Smooth muscle cell of the brain vasculature (primary cell): ENCODE data around the gene RETN.

Experiments
- DNase-seq: peaks from one replicate; pipeline ENCODE4 v3.0.0-alpha.2; 2012; ENCODE audit warnings: low read depth, low spot score

Gene RETN

DNA sequence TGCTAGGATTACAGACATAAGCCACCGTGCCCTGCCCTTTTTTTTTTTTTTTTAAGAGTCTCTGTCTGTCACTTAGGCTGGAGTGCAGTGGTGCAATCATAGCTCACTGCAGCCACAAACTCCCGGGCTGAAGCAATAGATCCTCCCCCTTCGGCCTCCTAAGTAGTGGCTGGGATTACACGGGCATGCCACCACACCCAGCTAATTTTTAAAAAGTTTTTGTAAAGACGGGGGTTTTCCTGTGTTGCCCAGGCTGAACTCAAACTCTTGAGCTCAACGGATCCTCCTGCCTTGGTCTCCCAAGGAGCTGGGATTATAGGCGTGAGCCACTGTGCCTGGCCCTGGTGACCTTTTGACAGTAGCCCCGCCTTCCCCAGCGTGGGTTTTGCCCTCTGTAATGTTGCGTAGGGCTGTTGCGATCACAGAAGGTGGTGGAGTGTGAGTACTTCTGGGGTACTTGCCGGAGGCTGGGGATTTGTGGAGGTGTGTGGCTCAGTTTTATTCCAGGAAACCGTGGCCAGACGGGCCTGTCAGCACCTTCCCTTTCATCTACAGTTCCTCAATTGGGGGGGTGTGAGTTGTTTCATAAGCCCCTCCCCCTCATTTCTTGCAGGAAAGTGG is 11.6 kb upstream of the RETN start:
- no peak for DNase-seq

DNA sequence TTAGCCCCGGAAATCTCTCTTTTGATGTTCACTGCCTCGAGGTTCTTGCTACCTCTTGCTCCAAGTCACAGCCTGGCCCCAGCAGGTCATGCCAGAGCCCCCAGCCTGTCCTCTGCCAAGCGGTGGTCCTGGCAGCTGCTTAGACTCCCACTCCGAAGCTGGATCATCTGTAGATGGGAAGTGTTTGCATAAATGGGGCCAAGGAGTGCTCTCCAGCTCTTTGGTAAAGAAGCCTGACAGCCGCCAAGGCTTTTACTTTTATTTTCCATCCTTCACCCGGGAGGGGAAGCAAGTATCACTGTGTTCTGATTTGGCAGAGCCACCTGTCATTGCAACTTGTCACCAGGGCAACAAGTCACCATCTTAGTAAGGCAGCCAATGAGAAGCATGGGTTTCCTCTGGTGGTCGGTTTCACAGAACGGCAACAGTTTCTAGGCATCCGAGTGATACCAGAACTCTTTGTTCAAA is 10.6 kb upstream of the RETN start:
- DNase-seq, result no peak

DNA sequence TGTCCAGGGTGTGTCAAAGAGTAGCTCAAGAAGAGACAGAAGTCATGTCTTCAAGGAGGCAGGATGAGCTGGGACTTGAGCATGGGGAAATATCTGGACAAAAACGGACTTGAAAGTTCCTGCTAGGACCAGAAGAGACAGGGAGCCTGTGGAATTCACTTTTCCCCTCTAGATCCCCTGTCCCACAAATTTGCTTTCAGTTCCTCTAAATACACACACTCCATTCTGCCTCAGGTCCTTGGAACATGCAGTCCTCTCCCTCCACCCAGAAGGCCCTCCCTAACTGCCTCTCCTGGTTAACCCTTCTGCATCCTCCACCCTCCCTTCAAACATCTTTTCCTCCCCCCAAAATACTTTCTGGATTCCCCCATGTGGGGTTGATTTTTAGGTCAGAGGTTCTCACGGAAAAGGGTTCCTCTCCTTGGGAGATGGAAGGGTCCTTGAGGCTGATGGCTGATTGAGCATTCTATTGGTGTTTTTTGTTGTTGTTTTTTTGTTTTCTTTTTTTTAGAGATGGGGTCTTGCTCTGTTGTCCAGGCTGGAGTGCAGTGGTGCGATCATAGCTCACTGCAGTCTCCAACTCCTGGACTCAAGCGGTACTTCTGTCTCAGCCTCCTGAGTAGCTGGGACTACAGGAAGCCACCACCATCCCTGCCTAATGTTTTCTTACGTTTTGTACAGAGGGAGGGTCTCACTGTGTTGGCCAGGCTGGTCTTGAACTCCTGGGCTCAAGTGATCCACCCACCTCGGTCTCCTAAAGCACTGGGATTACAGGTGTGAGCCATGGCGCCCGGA is 6.9 kb upstream of the RETN start:
- no peak for DNase-seq

DNA sequence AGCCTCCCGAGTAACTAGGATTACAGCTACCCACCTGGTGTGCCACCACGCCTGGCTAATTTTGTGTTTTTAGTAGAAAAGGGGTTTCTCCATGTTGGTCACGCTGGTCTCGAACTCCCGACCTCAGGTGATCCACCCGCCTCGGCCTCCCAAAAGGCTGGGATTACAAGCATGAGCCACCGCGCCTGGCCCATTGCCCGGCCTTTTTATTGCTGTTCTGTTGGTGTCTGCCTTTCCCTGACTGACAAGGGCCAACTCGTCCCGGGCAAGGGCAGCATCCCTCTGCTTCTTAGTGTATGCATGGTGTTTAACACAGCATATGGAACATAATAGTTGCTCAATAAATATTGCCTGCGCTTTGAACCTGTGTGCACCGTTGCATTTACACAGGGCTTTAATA is 6.2 kb upstream of the RETN start:
- DNase-seq, result no peak

GRCh38 chr19:7663706-7664105 is 5.1 kb upstream of the RETN start:
- no peak for DNase-seq

DNA sequence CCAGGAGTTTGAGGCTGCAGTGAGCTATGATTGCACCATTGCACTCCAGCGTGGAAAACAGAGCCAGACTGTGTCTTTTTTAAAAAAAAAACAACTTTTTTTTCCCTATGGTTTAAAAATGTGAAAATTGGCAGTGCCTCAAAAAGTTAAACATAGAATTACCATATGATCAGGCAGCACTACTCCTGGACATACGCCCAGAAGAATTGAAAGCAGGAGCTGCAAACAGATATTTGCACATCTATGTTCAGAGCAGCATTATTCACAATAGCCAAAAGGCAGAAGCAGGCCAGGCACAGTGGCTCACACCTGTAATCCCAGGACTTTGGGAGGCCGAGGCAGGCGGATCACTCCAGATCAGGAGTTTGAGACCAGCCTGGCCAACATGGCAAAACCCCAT is 3.8 kb upstream of the RETN start:
- DNase-seq, result no peak

GRCh38 chr19:7669641-7670040 is 792 bp downstream of the RETN start:
- DNase-seq, result no peak

DNA sequence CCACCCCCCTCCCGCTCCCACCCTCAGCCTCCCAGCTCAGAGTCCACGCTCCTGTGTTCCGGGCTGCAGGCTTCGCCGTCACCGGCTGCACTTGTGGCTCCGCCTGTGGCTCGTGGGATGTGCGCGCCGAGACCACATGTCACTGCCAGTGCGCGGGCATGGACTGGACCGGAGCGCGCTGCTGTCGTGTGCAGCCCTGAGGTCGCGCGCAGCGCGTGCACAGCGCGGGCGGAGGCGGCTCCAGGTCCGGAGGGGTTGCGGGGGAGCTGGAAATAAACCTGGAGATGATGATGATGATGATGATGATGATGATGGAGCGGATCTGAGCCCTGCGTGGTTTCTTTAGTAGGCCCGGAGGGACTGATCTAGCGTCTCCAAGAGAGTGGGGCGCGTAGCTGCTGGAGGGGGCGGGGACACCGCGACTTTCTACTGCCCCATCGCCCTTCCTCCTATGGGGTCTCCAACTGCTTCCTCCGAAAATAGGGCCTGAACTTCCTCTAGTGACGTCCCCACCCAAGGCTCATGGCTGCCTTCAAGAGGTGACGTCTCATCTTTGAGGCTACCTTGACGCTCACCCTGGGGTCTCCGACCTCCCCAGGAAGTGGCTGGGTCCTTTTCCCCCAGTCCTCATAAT is 1.4 kb downstream of the RETN start:
- DNase-seq, result no peak

- no peak for DNase-seq
Measured at GRCh38 chr19:7670790-7671189, 1.9 kb downstream of the RETN start.

DNA sequence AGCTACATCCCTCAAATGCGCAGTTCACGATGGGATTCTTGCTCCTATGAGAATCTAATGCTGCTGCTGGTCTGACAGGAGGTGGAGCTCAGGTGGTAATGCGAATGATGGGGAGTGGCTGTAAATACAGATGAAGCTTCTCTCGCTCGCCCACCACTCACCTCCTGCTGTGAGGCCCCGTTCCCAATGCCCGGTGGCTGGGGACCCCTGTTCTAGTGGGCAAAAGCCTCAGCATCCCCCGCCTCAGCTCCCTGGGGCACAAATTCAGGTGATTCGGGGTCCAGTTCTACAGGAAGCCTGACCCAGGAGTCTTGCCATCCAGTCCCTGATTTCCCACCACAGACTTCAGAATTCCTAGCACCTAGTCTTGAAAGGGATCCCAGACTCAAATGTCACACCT is 3.7 kb downstream of the RETN start:
- no peak for DNase-seq

DNA sequence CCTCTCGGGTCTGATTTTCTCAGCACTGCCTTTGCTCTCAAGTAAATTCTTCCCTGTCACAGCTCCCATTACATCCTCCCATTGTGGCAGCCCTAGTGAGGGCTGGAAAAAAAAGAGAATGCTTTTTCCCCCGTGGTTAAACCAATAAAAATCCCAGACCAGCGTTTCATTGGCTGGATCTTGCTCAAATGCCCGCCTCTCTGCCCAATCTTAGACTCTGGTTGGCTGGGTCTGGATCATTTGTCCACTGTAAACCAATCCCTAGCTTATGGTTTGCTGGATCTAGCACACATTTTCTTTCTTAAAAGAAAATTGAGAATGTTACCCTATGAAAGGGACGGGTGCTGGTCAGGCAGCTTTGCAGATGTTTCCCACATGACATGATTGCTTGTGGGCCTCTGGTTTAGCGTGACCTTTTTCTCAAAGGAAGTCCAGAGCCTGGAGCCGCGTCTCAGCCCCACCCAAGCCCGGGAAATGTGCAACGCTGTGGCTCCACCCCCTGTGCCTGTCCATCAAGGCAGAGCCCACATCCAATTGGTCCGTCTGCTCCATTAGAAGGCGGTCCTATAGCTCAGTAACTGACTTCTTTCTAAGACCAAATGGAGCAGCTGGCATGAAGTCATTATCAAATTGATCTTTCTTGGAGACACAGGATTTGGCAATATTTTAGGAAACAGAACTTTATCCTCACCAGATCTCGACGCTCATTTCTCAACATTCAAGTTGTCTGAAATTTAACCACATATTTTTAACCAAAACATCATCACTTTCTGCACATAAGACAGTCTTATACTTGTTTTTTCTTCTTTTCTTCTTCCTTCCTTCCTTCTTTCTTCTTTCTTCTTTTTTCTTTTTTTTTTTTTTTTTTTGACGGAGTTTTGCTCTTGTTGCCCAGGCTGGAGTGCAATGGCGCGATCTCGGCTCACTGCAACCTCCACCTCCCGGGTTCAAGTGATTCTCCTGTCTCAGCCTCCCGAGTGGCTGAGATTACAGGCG is 5.5 kb downstream of the RETN start:
- DNase-seq, result no peak

DNA sequence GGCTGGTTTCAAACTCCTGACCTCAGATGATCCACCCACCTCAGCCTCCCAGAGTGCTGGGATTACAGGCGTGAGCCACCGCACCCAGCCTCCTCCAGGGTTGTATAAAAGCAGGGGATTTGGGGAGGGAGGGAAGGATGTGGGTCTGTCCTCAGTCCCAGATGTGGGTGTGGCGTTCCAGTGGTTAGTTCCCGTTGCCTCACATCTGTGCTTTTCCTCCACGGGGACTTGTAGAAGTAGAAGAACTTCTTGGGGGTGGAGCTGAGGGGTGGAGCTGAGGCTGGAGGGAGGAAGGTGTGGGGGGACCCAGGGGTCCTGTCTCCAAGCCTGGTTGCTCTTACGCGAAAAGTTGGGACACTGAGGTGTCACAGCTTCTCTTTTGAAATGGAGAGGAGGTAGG is 7.5 kb downstream of the RETN start:
- DNase-seq, result no peak

DNA sequence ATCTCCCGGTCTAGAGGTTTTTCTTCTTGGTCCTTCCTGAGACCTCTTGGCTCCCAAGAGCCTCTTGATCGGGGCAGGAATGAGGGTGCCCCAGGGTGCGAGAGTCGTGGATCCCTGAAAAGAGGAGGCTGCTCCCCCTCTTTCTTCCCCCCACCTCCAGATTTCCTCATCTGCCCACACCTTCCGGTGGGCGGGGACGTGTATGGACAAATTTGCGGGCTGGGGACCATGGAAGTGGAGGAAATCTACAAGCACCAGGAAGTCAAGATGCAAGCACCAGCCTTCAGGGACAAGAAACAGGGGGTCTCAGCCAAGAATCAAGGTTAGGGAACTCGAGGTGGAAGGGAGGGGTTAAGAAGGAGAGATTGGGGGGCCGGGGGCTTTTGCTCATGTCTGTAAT is 8.0 kb downstream of the RETN start, which contains the start of gene MCEMP1:
TSS of gene MCEMP1 (plus strand) at position 237 of the 400 bp plus-strand sequence. CDS start at position 268, 31 bp downstream.
- no peak for DNase-seq

- no peak for DNase-seq
Measured at GRCh38 chr19:7677669-7678311, 8.9 kb downstream of the RETN start.

DNA sequence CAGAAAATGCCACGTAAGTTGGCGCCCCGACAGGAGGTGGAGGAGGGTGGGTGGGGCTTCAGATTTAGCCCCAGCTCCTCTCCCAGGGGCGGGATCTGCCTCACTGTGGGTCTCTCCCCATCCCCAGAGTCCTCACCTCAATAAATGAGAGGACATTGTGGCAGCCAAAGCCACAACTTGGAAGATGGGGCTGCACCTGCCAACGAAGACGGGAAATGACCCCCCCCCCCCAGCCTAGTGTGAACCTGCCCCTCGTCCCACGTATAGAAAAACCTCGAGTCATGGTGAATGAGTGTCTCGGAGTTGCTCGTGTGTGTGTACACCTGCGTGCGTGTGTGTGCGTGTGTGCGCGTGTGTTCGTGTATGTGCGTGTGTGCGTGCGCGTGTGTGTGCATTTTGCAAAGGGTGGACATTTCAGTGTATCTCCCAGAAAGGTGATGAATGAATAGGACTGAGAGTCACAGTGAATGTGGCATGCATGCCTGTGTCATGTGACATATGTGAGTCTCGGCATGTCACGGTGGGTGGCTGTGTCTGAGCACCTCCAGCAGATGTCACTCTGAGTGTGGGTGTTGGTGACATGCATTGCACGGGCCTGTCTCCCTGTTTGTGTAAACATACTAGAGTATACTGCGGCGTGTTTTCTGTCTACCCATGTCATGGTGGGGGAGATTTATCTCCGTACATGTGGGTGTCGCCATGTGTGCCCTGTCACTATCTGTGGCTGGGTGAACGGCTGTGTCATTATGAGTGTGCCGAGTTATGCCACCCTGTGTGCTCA is 10.3 kb downstream of the RETN start:
- no peak for DNase-seq

GRCh38 chr19:7679771-7680605 is 11.1 kb downstream of the RETN start:
- no peak for DNase-seq

DNA sequence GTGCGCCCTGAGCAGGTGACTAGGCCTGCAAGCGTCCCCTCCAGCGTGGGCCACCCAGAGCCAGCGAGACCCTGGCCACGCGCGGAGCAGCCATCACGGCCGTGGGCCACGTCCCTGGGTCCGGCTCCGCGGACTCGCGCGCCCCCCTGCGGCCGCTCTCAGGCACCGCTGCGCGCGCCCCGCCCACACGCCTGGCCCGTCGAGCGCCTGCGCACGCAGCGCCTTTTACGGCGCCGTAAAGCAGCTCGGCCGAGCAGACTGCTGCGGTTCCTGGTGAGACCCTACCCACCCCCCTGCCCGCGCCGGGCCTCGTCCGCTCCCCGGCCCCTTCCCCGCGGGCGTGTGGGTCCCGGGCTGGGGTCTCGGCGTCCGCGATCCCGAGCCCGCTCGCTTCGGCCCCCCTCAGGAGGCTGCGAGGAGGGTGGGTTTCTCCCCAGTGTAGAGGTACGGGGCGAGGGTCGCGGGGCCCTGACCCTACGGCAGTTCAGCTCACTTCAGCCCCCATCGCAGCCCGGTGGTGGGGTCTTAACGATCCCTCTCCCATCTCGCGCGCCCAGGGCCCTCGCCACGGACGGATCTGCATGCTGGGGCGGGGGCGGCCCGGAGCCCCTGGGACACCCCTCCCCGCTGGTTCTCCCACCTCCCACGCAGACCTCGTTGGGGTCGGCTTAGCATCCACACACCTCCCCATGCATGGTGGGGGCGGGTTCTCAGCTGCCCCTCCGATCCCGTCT is 11.9 kb downstream of the RETN start, which contains the start of gene TRAPPC5:
TSS of gene TRAPPC5 (plus strand) at position 228 of the 734 bp plus-strand sequence. CDS start 1,421 bp downstream, outside the sequence.
- peak; percentile 49 for DNase-seq
